Right lobe of liver (tissue), 4 donors: Measurements from ENCODE around the gene PPA1.

ENCODE experiments used
- CTCF ChIP-seq, 4 donors: fragments of 200-600 bp in 3 of 4; fragments of 450-650 bp in 1 of 4; IDR thresholded peaks; one replicate each; pipeline versions ENCODE4 v1.5.1 to v1.8.0; 2016 to 2022; ENCODE audit warnings: antibody characterized with exemption in 4 of 4, mild to moderate bottlenecking in 2 of 4
- POLR2A ChIP-seq: fragments of 450-650 bp; IDR thresholded peaks from one replicate; pipeline ENCODE4 v1.6.1; 2017; ENCODE audit warnings: antibody characterized with exemption, mild to moderate bottlenecking
- donor health status: DM: no; HTN: no; CAD: no.
- donor health status: DM: no; HTN: no; CAD: no.
- donor health status: DM: no; HTN: yes; CAD: no.

GRCh38 chr10:70201105-70201504 is 32.1 kb downstream of the PPA1 start:
- TF ChIP-seq CTCF (IDR thresholded peaks at IDR 0.05) (no peak), POLR2A (no peak)
